GM23338 (cell line): ENCODE measurements around the gene PSORS1C2.

Source experiments
- CREB1 ChIP-seq: fragments of 250-450 bp; sonication (Bioruptor Pico); IDR thresholded peaks from 2 replicates; pipeline ENCODE4 v1.5.0; 2020; ENCODE audit warnings: low read depth, mild to moderate bottlenecking, moderate library complexity
- CTCF ChIP-seq, 2 experiments: fragments of 200-600 bp in 1 of 2; sonication (generic) in 1 of 2; conservative IDR thresholded peaks; 2 replicates each; pipeline versions ENCODE4 v1.5.1 to v1.6.1; 2016 to 2017; ENCODE audit warnings: antibody characterized with exemption in 2 of 2, low read depth in 2 of 2, mild to moderate bottlenecking in 2 of 2, moderate library complexity in 1 of 2
- ETS1 ChIP-seq: IDR thresholded peaks from 2 replicates; pipeline ENCODE4 v1.6.1; 2016; ENCODE audit warnings: antibody characterized with exemption
- EZH2 ChIP-seq: fragments of 200-600 bp; sonication (generic); IDR thresholded peaks from one replicate; pipeline ENCODE4 v1.8.0; 2017; ENCODE audit warnings: antibody characterized with exemption, mild to moderate bottlenecking, low read depth; ENCODE audit not compliant: unreplicated experiment
- EZH2phosphoT487 ChIP-seq: fragments of 200-600 bp; sonication (generic); IDR thresholded peaks from one replicate; pipeline ENCODE4 v1.8.1; 2018; ENCODE audit warnings: antibody characterized with exemption; ENCODE audit not compliant: unreplicated experiment
- JUNB ChIP-seq: IDR thresholded peaks from one replicate; pipeline ENCODE4 v1.6.1; 2016; ENCODE audit warnings: antibody characterized with exemption; ENCODE audit not compliant: unreplicated experiment
- POLR2AphosphoS5 ChIP-seq: IDR thresholded peaks from 2 replicates; pipeline ENCODE4 v1.6.1; 2016; ENCODE audit warnings: antibody characterized with exemption, low read depth
- REST ChIP-seq: IDR thresholded peaks from one replicate; pipeline ENCODE4 v1.6.1; 2018; ENCODE audit warnings: antibody characterized with exemption; ENCODE audit not compliant: unreplicated experiment
- STAT1 ChIP-seq: IDR thresholded peaks from one replicate; pipeline ENCODE4 v1.6.1; 2016; ENCODE audit warnings: antibody characterized with exemption; ENCODE audit not compliant: unreplicated experiment
- ZNF114 ChIP-seq: fragments of 250-450 bp; sonication (Bioruptor Pico); IDR thresholded peaks from 2 replicates; pipeline ENCODE4 v1.5.0; 2020; ENCODE audit warnings: mild to moderate bottlenecking, moderate library complexity
- ZNF331 ChIP-seq: fragments of 250-450 bp; sonication (Bioruptor Pico); IDR thresholded peaks from 2 replicates; pipeline ENCODE4 v1.5.0; 2020; ENCODE audit warnings: low read depth, mild to moderate bottlenecking, moderate library complexity
- ZNF462 ChIP-seq: fragments of 250-450 bp; sonication (Bioruptor Pico); IDR thresholded peaks from 2 replicates; pipeline ENCODE4 v1.5.0; 2020; ENCODE audit warnings: mild to moderate bottlenecking, moderate library complexity

- TF ChIP-seq JUNB (no peak), CTCF (conservative IDR thresholded peaks at IDR 0.05; ENCODE audit: low read depth in 2 of 2) (no peak), REST (no peak), EZH2phosphoT487 (no peak), EZH2 (no peak), STAT1 (no peak), CREB1 (CRISPR knock-in tag) (no peak), ETS1 (no peak), POLR2AphosphoS5 (no peak), ZNF331 (no peak), ZNF114 (CRISPR knock-in tag) (no peak), ZNF462 (CRISPR knock-in tag) (no peak)
These were observed 6.5 kb upstream of the PSORS1C2 start for GRCh38 chr6:31145386-31145785.
